WTC11 (cell line): ENCODE data around the gene TMEM80. TPM values are rescaled to one million over a fixed set of nuclear protein-coding genes. Genes with fewer than 3 reads are reported as not detected.
A peak's percentile ranks its signal among the peaks of the same experiment; 100 is the strongest.
"Not testable (repeated sequence)": the region's sequence is repeated elsewhere in the genome, so short reads cannot be mapped to it uniquely, and the experiment has no call there.

Experiments
- ATAC-seq: fragments of 200-7000 bp; cut with Tn5 transposase; 2 replicates; pipeline ENCODE4 v1.10.0; 2021; ENCODE audit warnings: mild to moderate bottlenecking, moderate library complexity
- CTCF ChIA-PET: fragments of 300-600 bp; sonication (Branson Sonifier 250); formaldehyde crosslinking; loops from one replicate; lab custom pipeline; 2021; ENCODE audit warnings: antibody characterized with exemption; lab: Charles Lee
- POLR2A ChIA-PET: fragments of 350-600 bp; sonication (Branson Sonifier 250); formaldehyde crosslinking; loops from one replicate; lab custom pipeline; 2021; ENCODE audit warnings: antibody characterized with exemption; lab: Charles Lee
- DNase-seq: peaks from one replicate; pipeline ENCODE4 v3.0.0; 2021; ENCODE audit warnings: low spot score
- H3K27ac Mint-ChIP-seq: 2 replicates; pipeline ENCODE4 v1.8.0; 2021; ENCODE audit warnings: mixed read lengths
- H3K27me3 Mint-ChIP-seq: 2 replicates; pipeline ENCODE4 v1.8.0; 2021; ENCODE audit warnings: low read depth, mild to moderate bottlenecking, moderate library complexity, mixed read lengths
- H3K36me3 Mint-ChIP-seq: 2 replicates; pipeline ENCODE4 v1.8.0; 2021; ENCODE audit warnings: mixed read lengths
- H3K4me1 Mint-ChIP-seq: 2 replicates; pipeline ENCODE4 v1.8.0; 2022; ENCODE audit warnings: mixed read lengths
- H3K4me3 Mint-ChIP-seq: 2 replicates; pipeline ENCODE4 v1.8.0; 2021; ENCODE audit warnings: mild to moderate bottlenecking, moderate library complexity, mixed read lengths
- H3K9me3 Mint-ChIP-seq: 2 replicates; pipeline ENCODE4 v1.8.0; 2021; ENCODE audit warnings: mixed read lengths
- ELF4 ChIP-seq: sonication (generic); formaldehyde crosslinking; IDR thresholded peaks from 2 replicates; pipeline ENCODE4 v1.8.1; 2022; ENCODE audit warnings: low read depth, mild to moderate bottlenecking, moderate library complexity, missing genetic modification reagents
- ETV6 ChIP-seq: sonication (generic); formaldehyde crosslinking; IDR thresholded peaks from 2 replicates; pipeline ENCODE4 v1.8.1; 2022; ENCODE audit warnings: mild to moderate bottlenecking, missing genetic modification reagents
- GRHL2 ChIP-seq: fragments of 250-450 bp; sonication (Bioruptor Pico); IDR thresholded peaks from 2 replicates; pipeline ENCODE4 v1.8.0; 2022; ENCODE audit warnings: mild to moderate bottlenecking, moderate library complexity; ENCODE audit not compliant: insufficient replicate concordance, severe bottlenecking
- HMGA2 ChIP-seq: fragments of 250-450 bp; sonication (Bioruptor Pico); IDR thresholded peaks from 2 replicates; pipeline ENCODE4 v1.4.0; 2021; ENCODE audit warnings: mild to moderate bottlenecking, moderate library complexity
- NFE2L1 ChIP-seq: sonication (generic); formaldehyde crosslinking; IDR thresholded peaks from 2 replicates; pipeline ENCODE4 v1.8.1; 2023; ENCODE audit warnings: missing genetic modification reagents
- NFYB ChIP-seq: sonication (generic); formaldehyde crosslinking; conservative IDR thresholded peaks from 2 replicates; pipeline ENCODE4 v1.8.0; 2022; ENCODE audit warnings: low read depth, missing genetic modification reagents
- RORB ChIP-seq: fragments of 250-450 bp; sonication (Bioruptor Pico); IDR thresholded peaks from 2 replicates; pipeline ENCODE4 v1.9.0; 2021; ENCODE audit warnings: mild to moderate bottlenecking
- TEAD1 ChIP-seq: sonication (generic); formaldehyde crosslinking; IDR thresholded peaks from 2 replicates; pipeline ENCODE4 v1.8.0; 2022; ENCODE audit warnings: mild to moderate bottlenecking, missing genetic modification reagents
- ZNF219 ChIP-seq: sonication (generic); formaldehyde crosslinking; IDR thresholded peaks from 2 replicates; pipeline ENCODE4 v1.8.0; 2023; ENCODE audit warnings: missing genetic modification reagents, mild to moderate bottlenecking, borderline replicate concordance
- total RNA-seq: library from RNA; stranded (reverse); gene quantifications from 3 replicates; pipeline ENCODE4 v1.2.3, GENCODE V29; 2021
- TF ChIP-seq, protein P1 (sequence below): sonication (generic); formaldehyde crosslinking; IDR thresholded peaks from 2 replicates; pipeline ENCODE4 v1.8.1; 2023; ENCODE audit warnings: mild to moderate bottlenecking, missing genetic modification reagents, moderate library complexity
- TF ChIP-seq, protein P2 (sequence below): sonication (generic); formaldehyde crosslinking; IDR thresholded peaks from 2 replicates; pipeline ENCODE4 v1.8.0; 2022; ENCODE audit warnings: mild to moderate bottlenecking, missing genetic modification reagents
- TF ChIP-seq, protein P3 (sequence below): sonication (generic); formaldehyde crosslinking; IDR thresholded peaks from 2 replicates; pipeline ENCODE4 v1.8.0; 2023; ENCODE audit warnings: mild to moderate bottlenecking, missing genetic modification reagents
- TF ChIP-seq, protein P4 (sequence below): sonication (generic); formaldehyde crosslinking; IDR thresholded peaks from 2 replicates; pipeline ENCODE4 v1.8.1; 2022; ENCODE audit warnings: low read depth, missing genetic modification reagents, borderline replicate concordance

Gene TMEM80
- total RNA-seq, 1 experiment from 2014 or later, result 23.4 TPM

DNA sequence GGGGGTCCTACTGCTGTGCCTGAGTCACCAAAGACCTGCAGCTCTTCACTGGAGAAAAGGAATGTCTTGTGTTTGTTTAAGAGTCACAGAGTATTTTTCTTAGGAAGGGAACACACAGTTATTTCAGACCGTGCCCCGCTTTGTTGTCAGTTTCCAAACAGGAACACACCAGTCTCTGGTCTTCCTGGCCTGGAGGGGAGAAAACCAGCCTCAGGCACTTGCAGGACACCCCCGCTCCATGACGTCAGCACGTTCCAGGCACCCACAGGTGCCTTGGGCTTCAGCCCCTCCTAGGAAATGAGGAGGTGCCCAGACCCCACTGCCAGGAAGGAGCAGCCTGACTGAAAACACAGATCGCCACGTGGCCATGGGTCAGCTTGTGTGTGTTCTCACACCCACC, 6.0 kb upstream of the TMEM80 start (continued):
- TF ChIP-seq, protein P1, sequence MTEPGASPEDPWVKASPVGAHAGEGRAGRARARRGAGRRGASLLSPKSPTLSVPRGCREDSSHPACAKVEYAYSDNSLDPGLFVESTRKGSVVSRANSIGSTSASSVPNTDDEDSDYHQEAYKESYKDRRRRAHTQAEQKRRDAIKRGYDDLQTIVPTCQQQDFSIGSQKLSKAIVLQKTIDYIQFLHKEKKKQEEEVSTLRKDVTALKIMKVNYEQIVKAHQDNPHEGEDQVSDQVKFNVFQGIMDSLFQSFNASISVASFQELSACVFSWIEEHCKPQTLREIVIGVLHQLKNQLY (CRISPR knock-in tag), result no peak
- TF ChIP-seq GRHL2 (CRISPR knock-in tag) (no peak), TEAD1 (CRISPR knock-in tag) (no peak), RORB (CRISPR knock-in tag) (no peak), HMGA2 (CRISPR knock-in tag) (no peak), NFE2L1 (no peak)
- TF ChIP-seq, protein P2, sequence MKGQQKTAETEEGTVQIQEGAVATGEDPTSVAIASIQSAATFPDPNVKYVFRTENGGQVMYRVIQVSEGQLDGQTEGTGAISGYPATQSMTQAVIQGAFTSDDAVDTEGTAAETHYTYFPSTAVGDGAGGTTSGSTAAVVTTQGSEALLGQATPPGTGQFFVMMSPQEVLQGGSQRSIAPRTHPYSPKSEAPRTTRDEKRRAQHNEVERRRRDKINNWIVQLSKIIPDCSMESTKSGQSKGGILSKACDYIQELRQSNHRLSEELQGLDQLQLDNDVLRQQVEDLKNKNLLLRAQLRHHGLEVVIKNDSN (CRISPR knock-in tag), result no peak
- TF ChIP-seq, protein P3, sequence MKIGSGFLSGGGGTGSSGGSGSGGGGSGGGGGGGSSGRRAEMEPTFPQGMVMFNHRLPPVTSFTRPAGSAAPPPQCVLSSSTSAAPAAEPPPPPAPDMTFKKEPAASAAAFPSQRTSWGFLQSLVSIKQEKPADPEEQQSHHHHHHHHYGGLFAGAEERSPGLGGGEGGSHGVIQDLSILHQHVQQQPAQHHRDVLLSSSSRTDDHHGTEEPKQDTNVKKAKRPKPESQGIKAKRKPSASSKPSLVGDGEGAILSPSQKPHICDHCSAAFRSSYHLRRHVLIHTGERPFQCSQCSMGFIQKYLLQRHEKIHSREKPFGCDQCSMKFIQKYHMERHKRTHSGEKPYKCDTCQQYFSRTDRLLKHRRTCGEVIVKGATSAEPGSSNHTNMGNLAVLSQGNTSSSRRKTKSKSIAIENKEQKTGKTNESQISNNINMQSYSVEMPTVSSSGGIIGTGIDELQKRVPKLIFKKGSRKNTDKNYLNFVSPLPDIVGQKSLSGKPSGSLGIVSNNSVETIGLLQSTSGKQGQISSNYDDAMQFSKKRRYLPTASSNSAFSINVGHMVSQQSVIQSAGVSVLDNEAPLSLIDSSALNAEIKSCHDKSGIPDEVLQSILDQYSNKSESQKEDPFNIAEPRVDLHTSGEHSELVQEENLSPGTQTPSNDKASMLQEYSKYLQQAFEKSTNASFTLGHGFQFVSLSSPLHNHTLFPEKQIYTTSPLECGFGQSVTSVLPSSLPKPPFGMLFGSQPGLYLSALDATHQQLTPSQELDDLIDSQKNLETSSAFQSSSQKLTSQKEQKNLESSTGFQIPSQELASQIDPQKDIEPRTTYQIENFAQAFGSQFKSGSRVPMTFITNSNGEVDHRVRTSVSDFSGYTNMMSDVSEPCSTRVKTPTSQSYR, result no peak

DNA sequence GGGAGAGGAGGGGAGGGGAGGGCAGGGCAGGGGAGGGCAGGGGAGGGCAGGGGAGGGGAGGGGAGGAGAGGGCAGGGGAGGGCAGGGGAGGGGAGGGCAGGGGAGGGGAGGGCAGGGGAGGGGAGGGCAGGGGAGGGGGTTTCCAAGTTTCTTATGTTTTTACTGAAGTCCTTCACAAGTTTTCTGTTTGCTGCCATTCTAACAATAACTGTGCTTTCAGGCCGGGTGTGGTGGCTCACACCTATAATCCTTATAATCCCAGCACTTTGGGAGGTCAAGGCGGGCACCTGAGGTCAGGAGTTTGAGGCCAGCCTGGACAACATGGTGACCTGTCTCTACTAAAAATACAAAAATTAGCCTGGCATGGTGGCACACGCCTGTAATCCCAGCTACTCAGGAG, 5.4 kb upstream of the TMEM80 start:
- Mint-ChIP-seq H3K4me1 (peaks cover 20% of the 10 kb centered on the region), H3K36me3 (peaks cover 39% of the 10 kb centered on the region)
- H3K27me3 Mint-ChIP-seq, POLR2A ChIA-PET, CTCF ChIA-PET, H3K4me3 Mint-ChIP-seq, DNase-seq, H3K27ac Mint-ChIP-seq, ATAC-seq, H3K9me3 Mint-ChIP-seq: not testable (repeated sequence)

DNA sequence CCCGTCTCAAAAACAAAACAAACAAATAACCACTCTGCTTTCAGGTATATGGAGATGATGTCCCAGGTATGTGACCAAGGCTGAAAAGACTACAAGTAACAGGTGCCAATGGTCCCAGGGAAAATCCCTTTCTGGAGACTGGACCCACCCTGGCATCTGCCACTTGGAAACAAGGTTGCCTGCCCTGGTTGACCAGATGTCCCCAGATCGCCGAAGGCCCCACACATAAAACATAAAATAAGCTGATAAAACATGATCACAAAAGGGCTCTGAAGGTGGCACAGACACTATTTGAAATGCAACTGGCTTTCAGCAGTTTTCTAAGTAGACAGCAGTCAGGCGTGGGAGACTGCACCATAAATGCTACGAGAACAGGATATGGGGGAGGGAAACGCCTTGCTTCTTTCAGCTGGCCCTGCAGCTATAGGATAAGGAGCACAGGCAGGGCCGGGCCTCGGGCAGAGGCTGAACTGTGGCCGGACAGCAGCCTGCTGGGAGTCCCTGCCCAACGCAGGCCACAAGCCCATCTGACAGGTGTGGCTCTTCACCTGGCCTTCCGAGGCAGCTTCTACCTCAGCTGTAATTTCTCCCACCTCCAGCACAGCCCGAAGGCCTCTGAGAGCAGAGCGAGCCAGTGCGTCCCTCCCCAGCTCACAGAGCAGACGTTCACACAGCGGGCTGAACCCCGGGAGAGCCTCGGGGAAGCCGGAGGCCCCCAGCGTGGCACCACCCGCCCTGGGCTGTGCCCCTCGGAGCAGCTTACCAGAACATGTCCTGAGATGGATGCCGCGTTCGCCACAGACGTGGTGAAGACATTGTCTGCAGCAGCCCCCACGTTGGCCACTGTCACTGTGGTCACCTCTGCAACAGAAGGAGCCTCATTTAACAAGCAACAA, 4.6 kb upstream of the TMEM80 start:
- H3K4me3 Mint-ChIP-seq, result no peak overlapping the region
- no peak for ATAC-seq
- no peak for DNase-seq
- peaks cover 35% of the 10 kb centered on the region for H3K36me3 Mint-ChIP-seq
- H3K27ac Mint-ChIP-seq, result peak overlapping the region; percentile 33; the same call in 1 of the 2 replicates
- POLR2A ChIA-PET, result no interaction called here
- no peak for TF ChIP-seq NFYB (CRISPR knock-in tag)
- no peak for TF ChIP-seq ZNF219
- no peak for TF ChIP-seq ELF4 (CRISPR knock-in tag)
- TF ChIP-seq, protein P4, sequence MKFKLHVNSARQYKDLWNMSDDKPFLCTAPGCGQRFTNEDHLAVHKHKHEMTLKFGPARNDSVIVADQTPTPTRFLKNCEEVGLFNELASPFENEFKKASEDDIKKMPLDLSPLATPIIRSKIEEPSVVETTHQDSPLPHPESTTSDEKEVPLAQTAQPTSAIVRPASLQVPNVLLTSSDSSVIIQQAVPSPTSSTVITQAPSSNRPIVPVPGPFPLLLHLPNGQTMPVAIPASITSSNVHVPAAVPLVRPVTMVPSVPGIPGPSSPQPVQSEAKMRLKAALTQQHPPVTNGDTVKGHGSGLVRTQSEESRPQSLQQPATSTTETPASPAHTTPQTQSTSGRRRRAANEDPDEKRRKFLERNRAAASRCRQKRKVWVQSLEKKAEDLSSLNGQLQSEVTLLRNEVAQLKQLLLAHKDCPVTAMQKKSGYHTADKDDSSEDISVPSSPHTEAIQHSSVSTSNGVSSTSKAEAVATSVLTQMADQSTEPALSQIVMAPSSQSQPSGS (CRISPR knock-in tag), result no peak
- TF ChIP-seq ETV6 (CRISPR knock-in tag), result no peak
- H3K4me1 Mint-ChIP-seq, result peaks cover 20% of the 10 kb centered on the region
- CTCF ChIA-PET, result interaction anchor here (1.0 to 1.2 kb wide), 2 partner anchors 33 to 64 kb away, joined by 3 read pairs; no protein-coding TSS in a partner anchor
- no peaks in the 10 kb centered on the region for H3K27me3 Mint-ChIP-seq
- no peaks in the 10 kb centered on the region for H3K9me3 Mint-ChIP-seq
